ENCODE measurements around the gene HOPX.

Gene HOPX

GRCh38 chr4:56691425-56691824 lies 10.3 kb upstream of the HOPX start:
- TF ChIP-seq SIN3A (IDR thresholded peaks at IDR 0.05; ENCODE audit: borderline replicate concordance, insufficient read depth, low read length): no peak
- TF ChIP-seq REST (IDR thresholded peaks at IDR 0.05; ENCODE audit: insufficient read depth in 1 of 2, low read depth in 2 of 2, low read length in 2 of 2): no peak
- TF ChIP-seq POLR2AphosphoS5 (IDR thresholded peaks at IDR 0.05; ENCODE audit: low read depth, low read length): no peak
- no peak for TF ChIP-seq TAF1 (IDR thresholded peaks at IDR 0.05; ENCODE audit: borderline replicate concordance, insufficient read depth, low read length)
- TF ChIP-seq FOXP2 (optimal IDR thresholded peaks at IDR 0.05; ENCODE audit: borderline replicate concordance, extremely low read depth, extremely low read length, insufficient read depth): no peak

- TF ChIP-seq POLR2AphosphoS5 (IDR thresholded peaks at IDR 0.05; ENCODE audit: low read depth, low read length): no peak
- TF ChIP-seq REST (IDR thresholded peaks at IDR 0.05; ENCODE audit: insufficient read depth in 1 of 2, low read depth in 2 of 2, low read length in 2 of 2): no peak
- no peak for TF ChIP-seq TAF1 (IDR thresholded peaks at IDR 0.05; ENCODE audit: borderline replicate concordance, insufficient read depth, low read length)
- no peak for TF ChIP-seq FOXP2 (optimal IDR thresholded peaks at IDR 0.05; ENCODE audit: borderline replicate concordance, extremely low read depth, extremely low read length, insufficient read depth)
- no peak for TF ChIP-seq SIN3A (IDR thresholded peaks at IDR 0.05; ENCODE audit: borderline replicate concordance, insufficient read depth, low read length)
Measured at GRCh38 chr4:56690393-56690792, 9.3 kb upstream of the HOPX start.

- no peak for TF ChIP-seq SIN3A (IDR thresholded peaks at IDR 0.05; ENCODE audit: borderline replicate concordance, insufficient read depth, low read length)
- TF ChIP-seq TAF1 (IDR thresholded peaks at IDR 0.05; ENCODE audit: borderline replicate concordance, insufficient read depth, low read length): no peak
- no peak for TF ChIP-seq REST (IDR thresholded peaks at IDR 0.05; ENCODE audit: insufficient read depth in 1 of 2, low read depth in 2 of 2, low read length in 2 of 2)
- TF ChIP-seq POLR2AphosphoS5 (IDR thresholded peaks at IDR 0.05; ENCODE audit: low read depth, low read length): no peak
Measured at GRCh38 chr4:56689201-56689969, 8.3 kb upstream of the HOPX start.

- no peak for TF ChIP-seq POLR2AphosphoS5 (IDR thresholded peaks at IDR 0.05; ENCODE audit: low read depth, low read length)
Measured at GRCh38 chr4:56688094-56688647, 7.1 kb upstream of the HOPX start.

GRCh38 chr4:56686537-56687231 lies 5.6 kb upstream of the HOPX start:
- TF ChIP-seq REST (IDR thresholded peaks at IDR 0.05; ENCODE audit: insufficient read depth in 1 of 2, low read depth in 2 of 2, low read length in 2 of 2) (no peak), SIN3A (IDR thresholded peaks at IDR 0.05; ENCODE audit: borderline replicate concordance, insufficient read depth, low read length) (no peak), FOXP2 (optimal IDR thresholded peaks at IDR 0.05; ENCODE audit: borderline replicate concordance, extremely low read depth, extremely low read length, insufficient read depth) (no peak), POLR2AphosphoS5 (IDR thresholded peaks at IDR 0.05; ENCODE audit: low read depth, low read length) (no peak), TAF1 (IDR thresholded peaks at IDR 0.05; ENCODE audit: borderline replicate concordance, insufficient read depth, low read length) (no peak)
